SK-N-SH treated with all-trans-retinoic acid at 6 μM for 48 hours (cell line): Measurements from ENCODE around the gene KCNIP1.

Experiments
- ARNTL ChIP-seq: fragments of 450-650 bp; formaldehyde crosslinking; IDR thresholded peaks from 2 replicates; pipeline ENCODE4 v1.5.0; 2020; ENCODE audit warnings: low read depth, mild to moderate bottlenecking, moderate library complexity, borderline replicate concordance
- CSRNP3 ChIP-seq: fragments of 250-450 bp; sonication (Bioruptor Pico); IDR thresholded peaks from 2 replicates; pipeline ENCODE4 v1.5.1; 2021; ENCODE audit warnings: mild to moderate bottlenecking, moderate library complexity
- ISL1 ChIP-seq: fragments of 250-450 bp; sonication (Bioruptor Pico); IDR thresholded peaks from 2 replicates; pipeline ENCODE4 v2.1.2; 2022; ENCODE audit warnings: mild to moderate bottlenecking, moderate library complexity
- TCF4 ChIP-seq: fragments of 250-450 bp; sonication (Bioruptor Pico); IDR thresholded peaks from 2 replicates; pipeline ENCODE4 v1.8.0; 2021; ENCODE audit warnings: mild to moderate bottlenecking, moderate library complexity, borderline replicate concordance
- ZFP3 ChIP-seq: fragments of 250-450 bp; sonication (Bioruptor Pico); IDR thresholded peaks from 2 replicates; pipeline ENCODE4 v1.5.0; 2020; ENCODE audit warnings: mild to moderate bottlenecking, moderate library complexity
- ZFP30 ChIP-seq: fragments of 450-650 bp; formaldehyde crosslinking; IDR thresholded peaks from 2 replicates; pipeline ENCODE4 v1.5.0; 2022; ENCODE audit warnings: mild to moderate bottlenecking, moderate library complexity
- ZNF70 ChIP-seq: fragments of 450-650 bp; formaldehyde crosslinking; IDR thresholded peaks from 2 replicates; pipeline ENCODE4 v1.5.0; 2020; ENCODE audit warnings: mild to moderate bottlenecking, moderate library complexity
- ZNF8 ChIP-seq: fragments of 450-650 bp; formaldehyde crosslinking; IDR thresholded peaks from 2 replicates; pipeline ENCODE4 v1.5.0; 2020; ENCODE audit warnings: mild to moderate bottlenecking, moderate library complexity
- TF ChIP-seq, protein P1 (sequence below): fragments of 250-450 bp; sonication (Bioruptor Pico); IDR thresholded peaks from 2 replicates; pipeline ENCODE4 v1.5.1; 2020; ENCODE audit warnings: low read depth, mild to moderate bottlenecking, moderate library complexity

- no peak for TF ChIP-seq CSRNP3 (CRISPR knock-in tag)
- TF ChIP-seq, protein P1, sequence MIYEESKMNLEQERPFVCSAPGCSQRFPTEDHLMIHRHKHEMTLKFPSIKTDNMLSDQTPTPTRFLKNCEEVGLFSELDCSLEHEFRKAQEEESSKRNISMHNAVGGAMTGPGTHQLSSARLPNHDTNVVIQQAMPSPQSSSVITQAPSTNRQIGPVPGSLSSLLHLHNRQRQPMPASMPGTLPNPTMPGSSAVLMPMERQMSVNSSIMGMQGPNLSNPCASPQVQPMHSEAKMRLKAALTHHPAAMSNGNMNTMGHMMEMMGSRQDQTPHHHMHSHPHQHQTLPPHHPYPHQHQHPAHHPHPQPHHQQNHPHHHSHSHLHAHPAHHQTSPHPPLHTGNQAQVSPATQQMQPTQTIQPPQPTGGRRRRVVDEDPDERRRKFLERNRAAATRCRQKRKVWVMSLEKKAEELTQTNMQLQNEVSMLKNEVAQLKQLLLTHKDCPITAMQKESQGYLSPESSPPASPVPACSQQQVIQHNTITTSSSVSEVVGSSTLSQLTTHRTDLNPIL (CRISPR knock-in tag) = no peak
- TF ChIP-seq ZFP30 (CRISPR knock-in tag) = no peak
- TF ChIP-seq ZNF8 (CRISPR knock-in tag) = no peak
- TF ChIP-seq ISL1 (CRISPR knock-in tag) = no peak
- no peak for TF ChIP-seq ZFP3 (CRISPR knock-in tag)
- TF ChIP-seq TCF4 (CRISPR knock-in tag) = no peak
- TF ChIP-seq ZNF70 = no peak
- no peak for TF ChIP-seq ARNTL (CRISPR knock-in tag)
Measured at GRCh38 chr5:170716396-170716795, 212.6 kb downstream of the KCNIP1 start.
